ENCODE results near the gene TAS2R39.

GRCh38 chr7:143214789-143215679 is 31.8 kb downstream of the TAS2R39 start:
- no peak for TF ChIP-seq POLR2A (IDR thresholded peaks at IDR 0.05)
- TF ChIP-seq, protein P1, sequence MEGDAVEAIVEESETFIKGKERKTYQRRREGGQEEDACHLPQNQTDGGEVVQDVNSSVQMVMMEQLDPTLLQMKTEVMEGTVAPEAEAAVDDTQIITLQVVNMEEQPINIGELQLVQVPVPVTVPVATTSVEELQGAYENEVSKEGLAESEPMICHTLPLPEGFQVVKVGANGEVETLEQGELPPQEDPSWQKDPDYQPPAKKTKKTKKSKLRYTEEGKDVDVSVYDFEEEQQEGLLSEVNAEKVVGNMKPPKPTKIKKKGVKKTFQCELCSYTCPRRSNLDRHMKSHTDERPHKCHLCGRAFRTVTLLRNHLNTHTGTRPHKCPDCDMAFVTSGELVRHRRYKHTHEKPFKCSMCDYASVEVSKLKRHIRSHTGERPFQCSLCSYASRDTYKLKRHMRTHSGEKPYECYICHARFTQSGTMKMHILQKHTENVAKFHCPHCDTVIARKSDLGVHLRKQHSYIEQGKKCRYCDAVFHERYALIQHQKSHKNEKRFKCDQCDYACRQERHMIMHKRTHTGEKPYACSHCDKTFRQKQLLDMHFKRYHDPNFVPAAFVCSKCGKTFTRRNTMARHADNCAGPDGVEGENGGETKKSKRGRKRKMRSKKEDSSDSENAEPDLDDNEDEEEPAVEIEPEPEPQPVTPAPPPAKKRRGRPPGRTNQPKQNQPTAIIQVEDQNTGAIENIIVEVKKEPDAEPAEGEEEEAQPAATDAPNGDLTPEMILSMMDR (IDR thresholded peaks at IDR 0.05): peak; percentile 91 to 99 (median 97)
- TF ChIP-seq POLR2AphosphoS5 (IDR thresholded peaks at IDR 0.05): no peak

All from sigmoid colon (tissue), 4 donors.